ENCODE measurements around the gene APOF.
"Not testable (repeated sequence)": the region's sequence is repeated elsewhere in the genome, so short reads cannot be mapped to it uniquely, and the experiment has no call there.

The APOF gene

GRCh38 chr12:56362130-56363059 is at the start of gene APOF:
Gene APOF, minus strand, starts transcription at chr12:56362857. Its CDS starts 112 bp downstream, at chr12:56362745.
- in situ Hi-C loops (cut with MboI; ENCODE audit: low sequenced_read_pairs): no loop called here

DNA sequence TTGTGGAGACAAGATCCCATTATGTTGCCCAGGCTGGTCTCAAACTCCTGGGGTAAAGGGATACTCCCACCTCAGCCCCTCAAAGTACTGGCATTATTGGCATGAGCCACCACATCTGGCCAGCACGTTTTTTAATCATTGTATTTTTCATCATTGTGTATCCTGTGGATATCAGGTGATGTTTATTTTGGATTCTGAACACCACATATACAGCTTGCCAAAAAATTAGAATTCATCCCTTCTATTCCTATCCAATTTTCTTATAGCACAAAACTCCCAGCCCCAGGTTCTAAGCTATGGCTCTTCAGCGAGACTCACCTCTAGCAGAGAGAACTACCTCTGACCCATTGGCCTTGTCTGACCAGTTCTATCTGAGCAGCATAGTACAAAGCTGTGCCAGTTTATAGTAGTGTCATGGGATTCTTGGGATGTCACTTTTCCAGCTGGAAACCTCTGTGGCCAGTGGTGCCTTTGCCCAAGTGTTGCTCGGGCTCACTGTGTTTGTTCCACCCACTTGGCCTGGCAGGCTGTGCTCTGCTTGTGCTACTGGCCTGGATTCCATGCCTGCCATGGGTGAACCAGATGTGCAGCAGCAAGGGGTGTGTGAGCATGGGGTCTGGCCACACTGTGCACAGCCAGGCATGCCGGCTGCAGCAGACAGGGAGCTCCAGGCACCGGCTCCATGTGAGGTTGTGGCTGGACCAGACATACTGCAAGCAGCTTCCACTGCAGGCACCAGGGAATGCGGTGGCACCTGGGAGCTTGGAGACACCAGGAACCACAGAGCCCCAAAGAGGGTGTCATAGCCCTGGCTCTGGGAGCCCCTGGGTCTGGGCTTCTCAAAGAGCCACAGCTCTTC is 49.4 kb upstream of the APOF start:
- in situ Hi-C loops (cut with MboI; ENCODE audit: low sequenced_read_pairs): no loop called here

DNA sequence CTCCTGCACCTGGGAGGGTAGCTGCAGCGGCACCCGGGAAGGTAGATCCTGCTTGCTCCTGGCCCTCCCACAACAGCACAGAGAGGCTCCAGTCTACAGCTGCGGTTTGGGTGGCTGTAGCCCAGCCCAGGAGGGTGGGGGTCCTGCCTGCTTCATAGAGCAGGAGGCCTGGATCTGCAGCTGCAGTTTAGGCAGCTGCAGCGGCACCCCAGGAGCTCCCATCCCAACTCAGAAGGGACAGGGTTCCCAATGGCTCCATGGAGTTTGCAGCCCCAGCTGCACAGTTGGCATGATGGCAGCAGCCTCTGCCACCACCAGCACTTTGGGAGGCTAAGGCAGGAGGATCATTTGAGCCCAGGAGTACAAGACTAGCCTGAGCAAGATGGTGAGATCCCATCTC is 48.1 kb upstream of the APOF start:
- in situ Hi-C loops (cut with MboI; ENCODE audit: low sequenced_read_pairs): no loop called here

DNA sequence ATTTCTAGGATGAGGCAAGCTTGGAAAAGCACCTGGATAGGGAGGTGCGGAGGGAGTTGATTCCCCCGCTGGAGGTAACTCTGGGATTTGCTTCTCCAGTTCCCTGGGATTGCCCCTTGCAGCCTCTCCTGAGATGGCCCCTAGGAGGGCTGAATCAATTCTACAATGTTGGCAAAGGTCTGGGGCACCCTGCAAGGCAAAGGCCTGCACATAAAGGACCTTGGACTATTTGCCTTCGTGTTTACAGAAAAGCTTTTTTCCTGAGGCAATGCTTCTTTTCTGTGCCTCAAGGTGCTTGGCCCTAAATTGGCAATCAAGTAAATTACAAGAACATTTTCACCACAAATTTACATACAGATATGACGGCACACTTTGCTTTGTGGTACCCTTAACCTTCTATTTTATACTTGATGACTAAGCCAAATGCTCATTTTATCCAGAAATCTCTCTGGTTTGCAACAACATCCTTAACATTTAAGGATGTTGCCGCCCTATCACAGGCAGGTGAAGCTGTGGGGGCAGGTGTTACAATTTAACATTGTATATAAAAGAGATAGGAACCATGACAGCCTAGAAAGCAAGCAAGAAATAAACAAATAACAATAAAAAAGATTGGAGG is 46.3 kb upstream of the APOF start:
- in situ Hi-C loops (cut with MboI; ENCODE audit: low sequenced_read_pairs): no loop called here

DNA sequence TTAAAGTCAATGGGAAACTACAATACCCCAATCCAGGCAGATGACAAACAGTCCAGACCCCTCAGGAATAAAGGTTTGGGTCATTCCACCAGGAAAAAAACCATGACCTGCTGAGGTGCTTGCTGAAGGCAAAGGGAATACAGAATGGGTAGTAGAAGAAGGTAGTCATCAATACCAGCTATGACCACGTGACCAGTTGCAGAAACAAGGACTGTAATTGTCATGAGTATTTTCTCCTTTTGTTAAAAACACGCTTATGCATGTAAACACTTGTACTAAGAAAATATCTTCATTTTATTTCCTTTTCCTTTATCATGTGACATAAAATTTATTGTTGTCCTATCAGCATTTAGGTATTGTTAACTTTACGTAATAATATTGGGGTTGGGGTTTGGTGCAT is 41.6 kb upstream of the APOF start:
- in situ Hi-C loops (cut with MboI; ENCODE audit: low sequenced_read_pairs): not testable (repeated sequence)

DNA sequence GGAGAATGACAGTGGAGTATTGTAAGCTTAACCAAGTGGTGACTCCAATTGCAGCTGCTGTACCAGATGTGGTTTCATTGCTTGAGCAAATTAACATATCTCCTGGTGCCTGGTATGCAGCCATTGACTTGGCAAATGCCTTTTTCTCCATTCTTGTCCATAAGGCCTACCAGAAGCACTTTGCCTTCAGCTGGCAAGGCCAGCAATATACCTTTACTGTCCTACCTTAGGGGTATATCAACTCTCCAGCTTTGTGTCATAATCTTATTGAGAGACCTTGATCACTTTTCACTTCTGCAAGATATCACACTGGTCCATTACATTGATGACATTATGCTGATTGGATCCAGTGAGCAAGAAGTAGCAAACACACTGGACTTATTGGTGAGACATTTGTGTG is 39.0 kb upstream of the APOF start:
- in situ Hi-C loops (cut with MboI; ENCODE audit: low sequenced_read_pairs): not testable (repeated sequence)

DNA sequence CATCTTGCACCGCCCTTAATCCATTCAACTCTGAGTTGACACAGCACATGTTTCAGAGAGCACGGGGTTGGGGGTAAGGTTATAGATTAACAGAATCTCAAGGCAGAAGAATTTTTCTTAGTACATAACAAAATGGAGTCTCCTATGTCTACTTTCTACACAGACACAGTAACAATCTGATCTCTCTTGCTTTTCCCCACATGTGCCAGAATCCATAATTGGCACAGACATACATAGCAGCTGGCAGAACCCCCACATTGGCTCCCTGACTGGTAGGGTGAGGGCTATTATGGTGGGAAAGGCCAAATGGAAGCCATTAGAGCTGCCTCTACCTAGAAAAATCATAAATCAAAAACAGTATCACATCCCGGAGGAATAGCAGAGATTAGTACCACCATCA is 38.5 kb upstream of the APOF start:
- in situ Hi-C loops (cut with MboI; ENCODE audit: low sequenced_read_pairs): not testable (repeated sequence)

GRCh38 chr12:56399466-56399865 is 36.8 kb upstream of the APOF start:
- in situ Hi-C loops (cut with MboI; ENCODE audit: low sequenced_read_pairs): not testable (repeated sequence)

DNA sequence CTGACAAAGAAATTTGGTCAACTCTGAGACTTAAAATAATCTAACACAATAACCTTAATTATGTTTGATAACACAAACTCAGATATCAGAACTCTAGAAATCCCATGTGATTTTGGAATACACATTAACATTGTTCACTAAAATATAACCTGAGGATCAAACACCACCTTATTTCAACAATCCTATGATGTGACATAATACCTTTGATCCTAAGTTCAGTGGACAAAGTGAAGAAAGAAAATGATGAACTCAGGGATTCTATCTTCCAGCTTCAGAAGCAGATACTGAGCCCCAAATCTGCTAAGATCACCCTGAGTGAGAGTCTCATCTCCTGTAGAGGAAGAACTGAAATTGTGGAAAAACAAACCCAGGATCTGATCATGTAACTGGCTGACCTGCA is 35.7 kb upstream of the APOF start:
- in situ Hi-C loops (cut with MboI; ENCODE audit: low sequenced_read_pairs): no loop called here

GRCh38 chr12:56392331-56392730 is 29.7 kb upstream of the APOF start:
- in situ Hi-C loops (cut with MboI; ENCODE audit: low sequenced_read_pairs): no loop called here

- in situ Hi-C loops (cut with MboI; ENCODE audit: low sequenced_read_pairs): no loop called here
These were observed 29.1 kb upstream of the APOF start for GRCh38 chr12:56391721-56392120.

GRCh38 chr12:56389412-56389811 is 26.8 kb upstream of the APOF start:
- in situ Hi-C loops (cut with MboI; ENCODE audit: low sequenced_read_pairs): no loop called here

DNA sequence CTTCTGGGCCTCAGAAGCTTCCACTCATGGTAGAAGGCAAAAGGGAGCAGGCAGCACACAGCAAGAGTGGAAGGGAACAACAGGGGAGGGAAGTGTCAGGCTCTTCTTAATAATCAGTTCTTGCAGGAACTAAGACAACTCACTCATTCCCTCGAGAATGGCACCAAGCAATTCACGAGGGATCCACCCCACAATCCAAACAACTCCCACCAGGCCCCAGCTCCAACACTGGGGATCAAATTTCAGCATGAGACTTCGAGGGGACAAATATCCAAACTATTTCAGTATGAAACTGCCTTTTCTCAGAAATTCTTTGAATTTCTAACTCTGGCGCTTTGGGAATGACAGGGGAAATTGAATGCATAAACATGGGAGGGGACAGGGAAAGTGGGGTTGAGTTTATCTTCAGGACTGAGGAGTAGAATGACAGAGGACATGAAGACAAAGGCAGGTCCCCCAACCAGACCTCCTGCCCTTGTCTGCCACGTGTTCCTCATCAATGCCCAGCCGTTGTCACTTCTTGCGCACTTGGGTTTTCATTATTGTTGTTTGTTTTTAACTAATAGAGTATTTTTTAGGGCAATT is 24.6 kb upstream of the APOF start:
- in situ Hi-C loops (cut with MboI; ENCODE audit: low sequenced_read_pairs): no loop called here

DNA sequence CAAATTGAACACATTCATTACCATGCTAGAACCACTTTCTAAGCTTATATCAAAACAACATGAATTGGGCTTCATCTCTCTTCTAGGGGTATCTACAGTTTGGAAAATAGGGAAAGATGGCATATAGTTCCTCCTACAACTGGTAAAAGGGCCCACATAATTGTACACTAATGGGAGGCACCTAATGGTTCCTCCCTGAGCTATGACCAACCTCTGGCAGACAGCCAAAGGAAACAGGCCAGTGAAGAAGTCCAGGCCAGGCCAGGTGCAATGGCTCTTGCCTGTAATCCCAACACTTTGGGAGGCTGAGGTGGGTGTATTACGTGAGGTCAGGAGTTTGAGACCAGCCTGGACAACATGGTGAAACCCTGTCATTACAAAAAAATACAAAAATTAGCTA is 23.2 kb upstream of the APOF start:
- in situ Hi-C loops (cut with MboI; ENCODE audit: low sequenced_read_pairs): no loop called here

GRCh38 chr12:56382611-56383010 is 20.0 kb upstream of the APOF start:
- in situ Hi-C loops (cut with MboI; ENCODE audit: low sequenced_read_pairs): no loop called here

DNA sequence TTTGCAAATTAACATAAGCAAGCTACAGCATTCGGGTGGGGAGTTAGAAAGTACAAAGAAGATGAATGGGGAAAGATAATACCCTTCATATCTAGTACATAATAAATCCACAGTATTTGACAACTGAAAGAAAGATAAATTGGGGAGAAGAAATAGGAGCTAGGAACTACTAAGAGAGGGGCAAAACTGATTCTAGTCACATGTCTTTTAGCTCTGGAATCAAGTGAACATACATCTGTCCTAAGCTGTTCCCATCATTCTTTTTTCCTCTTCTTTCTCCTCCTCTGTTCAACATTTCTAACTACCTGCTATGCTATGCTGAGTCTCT is 15.3 kb upstream of the APOF start:
- in situ Hi-C loops (cut with MboI; ENCODE audit: low sequenced_read_pairs): no loop called here

- in situ Hi-C loops (cut with MboI; ENCODE audit: low sequenced_read_pairs): no loop called here
These were observed 14.8 kb upstream of the APOF start for GRCh38 chr12:56377310-56377988.

DNA sequence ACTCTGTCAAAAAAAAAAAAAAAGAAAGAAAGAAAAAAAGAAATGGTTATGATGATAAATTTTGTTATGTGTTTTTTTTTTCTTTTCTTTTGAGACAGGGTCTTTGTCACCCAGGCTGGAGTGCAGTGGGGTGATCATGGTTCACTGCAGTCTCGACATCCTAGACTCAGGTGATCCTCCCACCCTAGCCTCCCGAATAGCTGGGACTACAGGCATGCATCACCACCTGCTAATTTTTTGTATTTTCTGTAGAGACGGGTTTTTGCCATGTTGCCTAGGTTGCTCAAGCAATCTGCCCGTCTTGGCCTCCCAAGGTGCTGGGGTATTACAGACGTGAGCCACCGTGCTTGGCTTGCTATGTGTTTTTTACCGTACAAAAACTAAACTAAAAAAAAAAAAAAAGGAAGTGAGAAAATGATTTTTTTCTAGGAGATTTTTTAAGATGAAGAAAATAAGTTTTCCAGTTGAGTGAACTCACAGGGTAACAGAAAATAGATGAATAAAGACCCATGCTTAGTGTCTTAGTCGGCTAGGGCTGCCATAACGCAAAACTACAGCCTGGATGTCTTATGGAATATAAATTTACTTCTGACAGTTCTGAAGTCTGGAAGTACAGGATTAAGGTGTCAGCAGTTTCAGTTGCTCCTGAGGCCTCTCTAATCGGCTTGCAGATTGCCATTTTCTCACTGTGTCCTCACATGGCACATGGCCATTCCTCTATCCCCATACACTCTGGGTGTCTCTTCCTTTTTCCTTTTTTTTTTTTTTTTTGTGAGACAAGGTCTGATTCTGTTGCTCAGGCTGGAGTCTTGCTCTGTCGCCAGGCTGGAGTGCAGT is 13.2 kb upstream of the APOF start:
- in situ Hi-C loops (cut with MboI; ENCODE audit: low sequenced_read_pairs): no loop called here

GRCh38 chr12:56374726-56375597 is 12.3 kb upstream of the APOF start:
- in situ Hi-C loops (cut with MboI; ENCODE audit: low sequenced_read_pairs): no loop called here
